ENCODE measurements around the gene CDR2L.
"Not testable (repeated sequence)": the region's sequence is repeated elsewhere in the genome, so short reads cannot be mapped to it uniquely, and the experiment has no call there.

CDR2L gene

GRCh38 chr17:74970395-74970794 lies 17.0 kb upstream of the CDR2L start:
- Mint-ChIP-seq H3K27ac (no peak overlapping the region), H3K4me1 (peaks cover 13% of the 10 kb centered on the region), H3K36me3 (peaks cover 6% of the 10 kb centered on the region), H3K9me3 (no peaks in the 10 kb centered on the region), H3K4me3 (no peak overlapping the region)
- DNase-seq (ENCODE audit: low spot score in 2 of 2): no peak
- ATAC-seq: no peak

GRCh38 chr17:74971069-74971841 lies 16.2 kb upstream of the CDR2L start:
- H3K4me3 Mint-ChIP-seq: peak overlapping the region; percentile 89
- ATAC-seq (no peak), DNase-seq (ENCODE audit: low spot score in 2 of 2) (no peak)
- no peaks in the 10 kb centered on the region for H3K9me3 Mint-ChIP-seq
- H3K36me3 Mint-ChIP-seq: peaks cover 6% of the 10 kb centered on the region
- H3K4me1 Mint-ChIP-seq: peaks cover 13% of the 10 kb centered on the region
- no peak overlapping the region for H3K27ac Mint-ChIP-seq

GRCh38 chr17:74971842-74972106 lies 15.7 kb upstream of the CDR2L start:
- Mint-ChIP-seq H3K9me3 (no peaks in the 10 kb centered on the region), H3K36me3 (peaks cover 6% of the 10 kb centered on the region), H3K27ac (no peak overlapping the region), H3K4me3 (peak overlapping the region; percentile 89), H3K4me1 (peaks cover 13% of the 10 kb centered on the region)
- ATAC-seq (no peak), DNase-seq (ENCODE audit: low spot score in 2 of 2) (no peak)

GRCh38 chr17:74972107-74972972 lies 15.1 kb upstream of the CDR2L start, which contains the start of gene HID1:
Gene HID1 (minus strand): TSS chr17:74972759. CDS start chr17:74972656, 103 bp downstream.
- peak; percentile 59 to 76 for DNase-seq (ENCODE audit: low spot score in 2 of 2)
- Mint-ChIP-seq H3K27ac (no peak within 1 kb of the TSS), H3K36me3 (peaks cover 6% of the 10 kb centered on the region)

GRCh38 chr17:74972973-74973328 lies 14.5 kb upstream of the CDR2L start:
- no peak for ATAC-seq
- Mint-ChIP-seq H3K27ac (no peak overlapping the region), H3K4me1 (peaks cover 13% of the 10 kb centered on the region), H3K9me3 (no peaks in the 10 kb centered on the region), H3K4me3 (peak overlapping the region; percentile 89), H3K36me3 (peaks cover 6% of the 10 kb centered on the region)
- DNase-seq (ENCODE audit: low spot score in 2 of 2): no peak

More at GRCh38 chr17:74972107-74972972, 15.1 kb upstream of the CDR2L start, which contains the start of gene HID1:
- Mint-ChIP-seq H3K9me3 (no peaks in the 10 kb centered on the region), H3K4me3 (peak within 1 kb of the TSS; percentile 89), H3K4me1 (peaks cover 13% of the 10 kb centered on the region)
- peak; percentile 84 for ATAC-seq

- H3K36me3 Mint-ChIP-seq: peaks cover 6% of the 10 kb centered on the region
- ATAC-seq (no peak), DNase-seq (ENCODE audit: low spot score in 2 of 2) (no peak)
- H3K9me3 Mint-ChIP-seq: no peaks in the 10 kb centered on the region
- H3K4me1 Mint-ChIP-seq: peaks cover 21% of the 10 kb centered on the region
- no peak overlapping the region for H3K4me3 Mint-ChIP-seq
- no peak overlapping the region for H3K27ac Mint-ChIP-seq
These were observed 11.5 kb upstream of the CDR2L start for GRCh38 chr17:74975943-74976342.

GRCh38 chr17:74977802-74978201 lies 9.6 kb upstream of the CDR2L start:
- H3K9me3 Mint-ChIP-seq: no peaks in the 10 kb centered on the region
- DNase-seq (ENCODE audit: low spot score in 2 of 2) (no peak), ATAC-seq (no peak)
- peaks cover 9% of the 10 kb centered on the region for H3K36me3 Mint-ChIP-seq
- no peak overlapping the region for H3K4me3 Mint-ChIP-seq
- no peak overlapping the region for H3K27ac Mint-ChIP-seq
- H3K4me1 Mint-ChIP-seq: peaks cover 24% of the 10 kb centered on the region

- Mint-ChIP-seq H3K9me3 (no peaks in the 10 kb centered on the region), H3K27ac (no peak overlapping the region), H3K4me1 (peaks cover 20% of the 10 kb centered on the region), H3K4me3 (no peak overlapping the region), H3K36me3 (peaks cover 5% of the 10 kb centered on the region)
- no peak for ATAC-seq
- DNase-seq (ENCODE audit: low spot score in 2 of 2): no peak
These were observed 9.2 kb upstream of the CDR2L start for GRCh38 chr17:74978240-74978639.

GRCh38 chr17:74979408-74980146 lies 7.9 kb upstream of the CDR2L start:
- Mint-ChIP-seq H3K9me3 (no peaks in the 10 kb centered on the region), H3K4me1 (peaks cover 19% of the 10 kb centered on the region), H3K4me3 (no peak overlapping the region), H3K36me3 (peaks cover 5% of the 10 kb centered on the region), H3K27ac (no peak overlapping the region)
- ATAC-seq: no peak
- no peak for DNase-seq (ENCODE audit: low spot score in 2 of 2)

GRCh38 chr17:74981318-74981978 lies 6.0 kb upstream of the CDR2L start:
- H3K4me3 Mint-ChIP-seq: peak overlapping the region; percentile 83
- DNase-seq (ENCODE audit: low spot score in 2 of 2): no peak
- peaks cover 19% of the 10 kb centered on the region for H3K4me1 Mint-ChIP-seq
- H3K27ac Mint-ChIP-seq: peak overlapping the region; percentile 84
- no peaks in the 10 kb centered on the region for H3K9me3 Mint-ChIP-seq
- ATAC-seq: peak; percentile 41
- peaks cover 5% of the 10 kb centered on the region for H3K36me3 Mint-ChIP-seq

- Mint-ChIP-seq H3K27ac (peak overlapping the region; percentile 84), H3K4me3 (peak overlapping the region; percentile 83), H3K9me3 (no peaks in the 10 kb centered on the region), H3K36me3 (peaks cover 7% of the 10 kb centered on the region), H3K4me1 (peaks cover 19% of the 10 kb centered on the region)
- DNase-seq (ENCODE audit: low spot score in 2 of 2) (peak; percentile 60 to 86), ATAC-seq (peak; percentile 97)
These were observed 5.3 kb upstream of the CDR2L start for GRCh38 chr17:74981979-74982662.

GRCh38 chr17:74982663-74983313 lies 4.6 kb upstream of the CDR2L start:
- Mint-ChIP-seq H3K4me3 (peak overlapping the region; percentile 83), H3K4me1 (peaks cover 19% of the 10 kb centered on the region)
- H3K36me3 Mint-ChIP-seq; H3K27ac Mint-ChIP-seq; H3K9me3 Mint-ChIP-seq; DNase-seq (ENCODE audit: low spot score in 2 of 2); ATAC-seq: not testable (repeated sequence)

GRCh38 chr17:74986206-74986576 lies 1.2 kb upstream of the CDR2L start:
- H3K4me3 Mint-ChIP-seq: no peak overlapping the region
- no peaks in the 10 kb centered on the region for H3K9me3 Mint-ChIP-seq
- H3K36me3 Mint-ChIP-seq: peaks cover 10% of the 10 kb centered on the region
- peaks cover 9% of the 10 kb centered on the region for H3K4me1 Mint-ChIP-seq
- no peak for ATAC-seq
- DNase-seq (ENCODE audit: low spot score in 2 of 2): no peak
- H3K27ac Mint-ChIP-seq: no peak overlapping the region

All from stimulated activated effector memory CD8-positive, alpha-beta T cell treated with anti-CD3 and anti-CD28 coated beads, Interleukin-12 subunit alpha, Interleukin-12 subunit beta, amount 100 ng/mL, for 72 hours (primary cell).